Measurements from ENCODE around the gene HYPK. TPM values are rescaled to one million over a fixed set of nuclear protein-coding genes. Genes with fewer than 3 reads are reported as not detected.

HYPK gene
- total and polyA plus RNA-seq, 2 of the 8 experiments (the other 6 are each of a cell fraction or from before 2014, with no cell fraction given) = 5.4 to 17.6 TPM

DNA sequence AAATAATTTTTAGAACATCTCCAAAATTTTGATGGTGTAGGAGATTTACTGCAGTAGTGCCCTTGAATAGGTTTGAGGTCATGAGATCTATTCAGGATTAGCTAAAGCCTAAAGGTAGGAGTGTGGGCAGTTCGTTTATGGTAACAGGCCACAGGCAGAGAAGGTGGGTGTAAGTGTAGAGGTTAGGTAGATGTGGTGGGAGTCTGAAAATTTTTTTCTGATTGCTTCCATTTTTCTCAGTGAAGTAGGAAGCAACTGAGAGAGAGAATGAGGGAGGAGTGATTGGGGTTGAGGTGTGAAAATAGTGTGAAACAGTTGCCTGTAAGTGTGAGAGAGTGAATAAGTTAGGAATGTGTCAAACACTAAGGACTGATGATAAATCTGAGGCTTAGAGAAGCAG, 21.4 kb upstream of the HYPK start (continued):
- TF ChIP-seq, protein P1, sequence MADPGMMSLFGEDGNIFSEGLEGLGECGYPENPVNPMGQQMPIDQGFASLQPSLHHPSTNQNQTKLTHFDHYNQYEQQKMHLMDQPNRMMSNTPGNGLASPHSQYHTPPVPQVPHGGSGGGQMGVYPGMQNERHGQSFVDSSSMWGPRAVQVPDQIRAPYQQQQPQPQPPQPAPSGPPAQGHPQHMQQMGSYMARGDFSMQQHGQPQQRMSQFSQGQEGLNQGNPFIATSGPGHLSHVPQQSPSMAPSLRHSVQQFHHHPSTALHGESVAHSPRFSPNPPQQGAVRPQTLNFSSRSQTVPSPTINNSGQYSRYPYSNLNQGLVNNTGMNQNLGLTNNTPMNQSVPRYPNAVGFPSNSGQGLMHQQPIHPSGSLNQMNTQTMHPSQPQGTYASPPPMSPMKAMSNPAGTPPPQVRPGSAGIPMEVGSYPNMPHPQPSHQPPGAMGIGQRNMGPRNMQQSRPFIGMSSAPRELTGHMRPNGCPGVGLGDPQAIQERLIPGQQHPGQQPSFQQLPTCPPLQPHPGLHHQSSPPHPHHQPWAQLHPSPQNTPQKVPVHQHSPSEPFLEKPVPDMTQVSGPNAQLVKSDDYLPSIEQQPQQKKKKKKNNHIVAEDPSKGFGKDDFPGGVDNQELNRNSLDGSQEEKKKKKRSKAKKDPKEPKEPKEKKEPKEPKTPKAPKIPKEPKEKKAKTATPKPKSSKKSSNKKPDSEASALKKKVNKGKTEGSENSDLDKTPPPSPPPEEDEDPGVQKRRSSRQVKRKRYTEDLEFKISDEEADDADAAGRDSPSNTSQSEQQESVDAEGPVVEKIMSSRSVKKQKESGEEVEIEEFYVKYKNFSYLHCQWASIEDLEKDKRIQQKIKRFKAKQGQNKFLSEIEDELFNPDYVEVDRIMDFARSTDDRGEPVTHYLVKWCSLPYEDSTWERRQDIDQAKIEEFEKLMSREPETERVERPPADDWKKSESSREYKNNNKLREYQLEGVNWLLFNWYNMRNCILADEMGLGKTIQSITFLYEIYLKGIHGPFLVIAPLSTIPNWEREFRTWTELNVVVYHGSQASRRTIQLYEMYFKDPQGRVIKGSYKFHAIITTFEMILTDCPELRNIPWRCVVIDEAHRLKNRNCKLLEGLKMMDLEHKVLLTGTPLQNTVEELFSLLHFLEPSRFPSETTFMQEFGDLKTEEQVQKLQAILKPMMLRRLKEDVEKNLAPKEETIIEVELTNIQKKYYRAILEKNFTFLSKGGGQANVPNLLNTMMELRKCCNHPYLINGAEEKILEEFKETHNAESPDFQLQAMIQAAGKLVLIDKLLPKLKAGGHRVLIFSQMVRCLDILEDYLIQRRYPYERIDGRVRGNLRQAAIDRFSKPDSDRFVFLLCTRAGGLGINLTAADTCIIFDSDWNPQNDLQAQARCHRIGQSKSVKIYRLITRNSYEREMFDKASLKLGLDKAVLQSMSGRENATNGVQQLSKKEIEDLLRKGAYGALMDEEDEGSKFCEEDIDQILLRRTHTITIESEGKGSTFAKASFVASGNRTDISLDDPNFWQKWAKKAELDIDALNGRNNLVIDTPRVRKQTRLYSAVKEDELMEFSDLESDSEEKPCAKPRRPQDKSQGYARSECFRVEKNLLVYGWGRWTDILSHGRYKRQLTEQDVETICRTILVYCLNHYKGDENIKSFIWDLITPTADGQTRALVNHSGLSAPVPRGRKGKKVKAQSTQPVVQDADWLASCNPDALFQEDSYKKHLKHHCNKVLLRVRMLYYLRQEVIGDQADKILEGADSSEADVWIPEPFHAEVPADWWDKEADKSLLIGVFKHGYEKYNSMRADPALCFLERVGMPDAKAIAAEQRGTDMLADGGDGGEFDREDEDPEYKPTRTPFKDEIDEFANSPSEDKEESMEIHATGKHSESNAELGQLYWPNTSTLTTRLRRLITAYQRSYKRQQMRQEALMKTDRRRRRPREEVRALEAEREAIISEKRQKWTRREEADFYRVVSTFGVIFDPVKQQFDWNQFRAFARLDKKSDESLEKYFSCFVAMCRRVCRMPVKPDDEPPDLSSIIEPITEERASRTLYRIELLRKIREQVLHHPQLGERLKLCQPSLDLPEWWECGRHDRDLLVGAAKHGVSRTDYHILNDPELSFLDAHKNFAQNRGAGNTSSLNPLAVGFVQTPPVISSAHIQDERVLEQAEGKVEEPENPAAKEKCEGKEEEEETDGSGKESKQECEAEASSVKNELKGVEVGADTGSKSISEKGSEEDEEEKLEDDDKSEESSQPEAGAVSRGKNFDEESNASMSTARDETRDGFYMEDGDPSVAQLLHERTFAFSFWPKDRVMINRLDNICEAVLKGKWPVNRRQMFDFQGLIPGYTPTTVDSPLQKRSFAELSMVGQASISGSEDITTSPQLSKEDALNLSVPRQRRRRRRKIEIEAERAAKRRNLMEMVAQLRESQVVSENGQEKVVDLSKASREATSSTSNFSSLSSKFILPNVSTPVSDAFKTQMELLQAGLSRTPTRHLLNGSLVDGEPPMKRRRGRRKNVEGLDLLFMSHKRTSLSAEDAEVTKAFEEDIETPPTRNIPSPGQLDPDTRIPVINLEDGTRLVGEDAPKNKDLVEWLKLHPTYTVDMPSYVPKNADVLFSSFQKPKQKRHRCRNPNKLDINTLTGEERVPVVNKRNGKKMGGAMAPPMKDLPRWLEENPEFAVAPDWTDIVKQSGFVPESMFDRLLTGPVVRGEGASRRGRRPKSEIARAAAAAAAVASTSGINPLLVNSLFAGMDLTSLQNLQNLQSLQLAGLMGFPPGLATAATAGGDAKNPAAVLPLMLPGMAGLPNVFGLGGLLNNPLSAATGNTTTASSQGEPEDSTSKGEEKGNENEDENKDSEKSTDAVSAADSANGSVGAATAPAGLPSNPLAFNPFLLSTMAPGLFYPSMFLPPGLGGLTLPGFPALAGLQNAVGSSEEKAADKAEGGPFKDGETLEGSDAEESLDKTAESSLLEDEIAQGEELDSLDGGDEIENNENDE (IDR thresholded peaks at IDR 0.05; ENCODE audit: insufficient replicate concordance, low read length) = no peak
- TF ChIP-seq CHD2 (IDR thresholded peaks at IDR 0.05; ENCODE audit: low read length) (no peak), NANOG (IDR thresholded peaks at IDR 0.05; ENCODE audit: insufficient read depth, low read depth, low read length, poor library complexity, severe bottlenecking) (no peak), TAF1 (IDR thresholded peaks at IDR 0.05; ENCODE audit: low read depth, low read length) (no peak), EP300 (IDR thresholded peaks at IDR 0.05; ENCODE audit: borderline replicate concordance in 1 of 2, low read depth in 2 of 2, low read length in 2 of 2) (no peak)
- TF ChIP-seq, protein P2, sequence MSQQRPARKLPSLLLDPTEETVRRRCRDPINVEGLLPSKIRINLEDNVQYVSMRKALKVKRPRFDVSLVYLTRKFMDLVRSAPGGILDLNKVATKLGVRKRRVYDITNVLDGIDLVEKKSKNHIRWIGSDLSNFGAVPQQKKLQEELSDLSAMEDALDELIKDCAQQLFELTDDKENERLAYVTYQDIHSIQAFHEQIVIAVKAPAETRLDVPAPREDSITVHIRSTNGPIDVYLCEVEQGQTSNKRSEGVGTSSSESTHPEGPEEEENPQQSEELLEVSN (IDR thresholded peaks at IDR 0.05) = no peak
